HEK293 (cell line): ENCODE data around the gene SEPTIN5.

Experiments used
- CTCF ChIA-PET: fragments of 350-600 bp; formaldehyde crosslinking; extraction: SDS; loops from one replicate; lab custom pipeline; 2021; ENCODE audit warnings: antibody characterized with exemption; lab: Yijun Ruan, JAX
- POLR2A ChIA-PET: fragments of 300-600 bp; formaldehyde crosslinking; extraction: SDS; loops from one replicate; lab custom pipeline; 2020; ENCODE audit warnings: antibody characterized with exemption, inconsistent platforms; lab: Yijun Ruan, JAX
- H3K27ac ChIP-seq: fragments of 200-500 bp; sonication (Bioruptor generic); 2 replicates; pipeline ENCODE4 v1.5.1; 2014; ENCODE audit warnings: low read depth, low read length, control low read depth, inconsistent platforms; ENCODE audit errors: extremely low read depth
- H3K36me3 ChIP-seq, 2 experiments: fragments of 200-500 bp in 1 of 2; sonication (Bioruptor generic) in 1 of 2; 1 replicate in 1 of 2; 2 replicates in 1 of 2; pipeline ENCODE4 v1.5.1; 2014 to 2017; ENCODE audit warnings: inconsistent platforms in 2 of 2, low read length in 2 of 2; ENCODE audit not compliant: control insufficient read depth in 2 of 2, insufficient read depth in 1 of 2
- H3K4me1 ChIP-seq: fragments of 200-500 bp; sonication (Bioruptor generic); 2 replicates; pipeline ENCODE4 v1.5.1; 2014; ENCODE audit warnings: mild to moderate bottlenecking, low read length, inconsistent platforms; ENCODE audit not compliant: control insufficient read depth, insufficient read depth
- H3K4me3 ChIP-seq: 2 replicates; pipeline ENCODE4 v1.5.1; 2011; ENCODE audit warnings: low read depth, mild to moderate bottlenecking, control low read depth, low read length, moderate library complexity
- H3K9me3 ChIP-seq: fragments of 200-500 bp; sonication (Bioruptor generic); 2 replicates; pipeline ENCODE4 v1.5.1; 2014; ENCODE audit warnings: low read depth, low read length, inconsistent platforms; ENCODE audit not compliant: control insufficient read depth, insufficient read depth
- GLIS2 ChIP-seq: fragments of 450-650 bp; formaldehyde crosslinking; IDR thresholded peaks from 2 replicates; pipeline ENCODE4 v1.5.1; 2016; ENCODE audit warnings: missing biosample characterization, missing genetic modification characterization
- OSR2 ChIP-seq: fragments of 450-650 bp; formaldehyde crosslinking; IDR thresholded peaks from 2 replicates; pipeline ENCODE4 v1.5.1; 2016; ENCODE audit warnings: missing biosample characterization, missing genetic modification characterization
- OVOL3 ChIP-seq: fragments of 450-650 bp; formaldehyde crosslinking; IDR thresholded peaks from 2 replicates; pipeline ENCODE4 v1.5.1; 2016; ENCODE audit warnings: missing biosample characterization, missing genetic modification characterization
- ZNF202 ChIP-seq: fragments of 450-650 bp; formaldehyde crosslinking; IDR thresholded peaks from 2 replicates; pipeline ENCODE4 v1.5.1; 2016; ENCODE audit warnings: missing biosample characterization, missing genetic modification characterization, borderline replicate concordance
- ZNF223 ChIP-seq: fragments of 450-650 bp; formaldehyde crosslinking; IDR thresholded peaks from 2 replicates; pipeline ENCODE4 v1.5.1; 2016; ENCODE audit warnings: missing biosample characterization, missing genetic modification characterization
- ZNF239 ChIP-seq: fragments of 450-650 bp; formaldehyde crosslinking; IDR thresholded peaks from 2 replicates; pipeline ENCODE4 v1.5.1; 2016; ENCODE audit warnings: missing biosample characterization, missing genetic modification characterization
- ZNF335 ChIP-seq: fragments of 450-650 bp; formaldehyde crosslinking; conservative IDR thresholded peaks from 2 replicates; pipeline ENCODE4 v1.5.1; 2016; ENCODE audit warnings: missing biosample characterization, missing genetic modification characterization
- ZNF350 ChIP-seq: fragments of 450-650 bp; formaldehyde crosslinking; IDR thresholded peaks from 2 replicates; pipeline ENCODE4 v1.5.0; 2017; ENCODE audit warnings: missing biosample characterization, mild to moderate bottlenecking, missing genetic modification characterization
- ZNF48 ChIP-seq: fragments of 450-650 bp; formaldehyde crosslinking; IDR thresholded peaks from 2 replicates; pipeline ENCODE4 v1.5.1; 2016; ENCODE audit warnings: missing biosample characterization, missing genetic modification characterization
- ZNF529 ChIP-seq: fragments of 450-650 bp; formaldehyde crosslinking; IDR thresholded peaks from 2 replicates; pipeline ENCODE4 v1.5.1; 2017; ENCODE audit warnings: missing genetic modification characterization, missing biosample characterization; ENCODE audit not compliant: insufficient replicate concordance
- ZNF548 ChIP-seq: fragments of 450-650 bp; formaldehyde crosslinking; IDR thresholded peaks from 2 replicates; pipeline ENCODE4 v1.5.1; 2016; ENCODE audit warnings: missing biosample characterization, missing genetic modification characterization
- ZNF776 ChIP-seq: fragments of 450-650 bp; formaldehyde crosslinking; IDR thresholded peaks from 2 replicates; pipeline ENCODE4 v1.5.0; 2017; ENCODE audit warnings: missing biosample characterization, missing genetic modification characterization, borderline replicate concordance
- TF ChIP-seq, protein P1 (sequence below): fragments of 450-650 bp; formaldehyde crosslinking; IDR thresholded peaks from 2 replicates; pipeline ENCODE4 v1.5.1; 2016; ENCODE audit warnings: missing biosample characterization, missing genetic modification characterization
- TF ChIP-seq, protein P2 (sequence below): fragments of 450-650 bp; formaldehyde crosslinking; IDR thresholded peaks from 2 replicates; pipeline ENCODE4 v1.5.1; 2016; ENCODE audit warnings: missing biosample characterization, missing genetic modification characterization
- TF ChIP-seq, protein P3 (sequence below): fragments of 450-650 bp; formaldehyde crosslinking; IDR thresholded peaks from 2 replicates; pipeline ENCODE4 v1.5.1; 2016; ENCODE audit warnings: missing biosample characterization, missing genetic modification characterization
- TF ChIP-seq, protein P4 (sequence below): fragments of 450-650 bp; formaldehyde crosslinking; IDR thresholded peaks from 2 replicates; pipeline ENCODE4 v1.5.1; 2016; ENCODE audit warnings: missing biosample characterization, missing genetic modification characterization, low read depth
- TF ChIP-seq, protein P5 (sequence below): fragments of 450-650 bp; formaldehyde crosslinking; IDR thresholded peaks from 2 replicates; pipeline ENCODE4 v1.5.1; 2016; ENCODE audit warnings: missing biosample characterization, missing genetic modification characterization

SEPTIN5 gene

DNA sequence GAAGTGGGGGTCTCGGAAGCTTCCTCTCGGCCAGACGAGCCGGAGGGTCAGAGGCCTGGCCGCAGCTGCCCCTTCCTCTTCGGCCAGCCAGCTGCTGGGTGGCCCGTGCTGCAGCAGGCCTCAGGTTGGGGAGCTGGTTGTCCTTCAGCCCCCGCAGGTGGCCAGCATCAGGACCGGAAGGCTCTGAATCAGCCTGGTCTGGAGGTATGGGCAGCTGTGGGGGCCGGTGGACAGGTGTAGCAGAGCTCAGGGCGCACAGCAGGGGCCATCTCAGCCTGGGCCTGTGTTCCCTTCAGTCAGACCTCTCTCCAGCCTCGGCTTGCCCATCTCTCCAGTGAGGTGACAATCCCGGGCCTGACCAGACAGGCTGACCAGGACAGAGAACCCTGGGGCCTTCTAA, 32.4 kb downstream of the SEPTIN5 start:
- no peak overlapping the region for H3K27ac ChIP-seq
- ChIA-PET CTCF (interaction anchor here (0.6 to 4.4 kb wide), 4 partner anchors 10 to 223 kb away, joined by 3 to 19 read pairs (median 10); no protein-coding TSS in a partner anchor), POLR2A (interaction anchor here (1.7 kb wide), 1 partner anchor 23 kb away, joined by 4 read pairs; no protein-coding TSS in a partner anchor)
- no peak overlapping the region for H3K4me3 ChIP-seq
- H3K36me3 ChIP-seq = no peaks in the 10 kb centered on the region
- no peaks in the 10 kb centered on the region for H3K9me3 ChIP-seq
- H3K4me1 ChIP-seq = no peaks in the 10 kb centered on the region
- TF ChIP-seq ZNF202 (tag by site-specific recombination) (no peak), ZNF335 (no peak), ZNF548 (tag by site-specific recombination) (no peak), ZNF239 (tag by site-specific recombination) (no peak), ZNF48 (no peak), OVOL3 (tag by site-specific recombination) (no peak), OSR2 (tag by site-specific recombination) (no peak)
- TF ChIP-seq, protein P1, sequence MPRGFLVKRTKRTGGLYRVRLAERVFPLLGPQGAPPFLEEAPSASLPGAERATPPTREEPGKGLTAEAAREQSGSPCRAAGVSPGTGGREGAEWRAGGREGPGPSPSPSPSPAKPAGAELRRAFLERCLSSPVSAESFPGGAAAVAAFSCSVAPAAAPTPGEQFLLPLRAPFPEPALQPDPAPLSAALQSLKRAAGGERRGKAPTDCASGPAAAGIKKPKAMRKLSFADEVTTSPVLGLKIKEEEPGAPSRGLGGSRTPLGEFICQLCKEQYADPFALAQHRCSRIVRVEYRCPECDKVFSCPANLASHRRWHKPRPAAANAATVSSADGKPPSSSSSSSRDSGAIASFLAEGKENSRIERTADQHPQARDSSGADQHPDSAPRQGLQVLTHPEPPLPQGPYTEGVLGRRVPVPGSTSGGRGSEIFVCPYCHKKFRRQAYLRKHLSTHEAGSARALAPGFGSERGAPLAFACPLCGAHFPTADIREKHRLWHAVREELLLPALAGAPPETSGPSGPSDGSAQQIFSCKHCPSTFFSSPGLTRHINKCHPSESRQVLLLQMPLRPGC (tag by site-specific recombination) = no peak
- TF ChIP-seq, protein P2, sequence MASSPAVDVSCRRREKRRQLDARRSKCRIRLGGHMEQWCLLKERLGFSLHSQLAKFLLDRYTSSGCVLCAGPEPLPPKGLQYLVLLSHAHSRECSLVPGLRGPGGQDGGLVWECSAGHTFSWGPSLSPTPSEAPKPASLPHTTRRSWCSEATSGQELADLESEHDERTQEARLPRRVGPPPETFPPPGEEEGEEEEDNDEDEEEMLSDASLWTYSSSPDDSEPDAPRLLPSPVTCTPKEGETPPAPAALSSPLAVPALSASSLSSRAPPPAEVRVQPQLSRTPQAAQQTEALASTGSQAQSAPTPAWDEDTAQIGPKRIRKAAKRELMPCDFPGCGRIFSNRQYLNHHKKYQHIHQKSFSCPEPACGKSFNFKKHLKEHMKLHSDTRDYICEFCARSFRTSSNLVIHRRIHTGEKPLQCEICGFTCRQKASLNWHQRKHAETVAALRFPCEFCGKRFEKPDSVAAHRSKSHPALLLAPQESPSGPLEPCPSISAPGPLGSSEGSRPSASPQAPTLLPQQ (tag by site-specific recombination) = no peak

- Histone ChIP-seq H3K4me3 (no peak overlapping the region), H3K4me1 (no peaks in the 10 kb centered on the region), H3K36me3 (no peaks in the 10 kb centered on the region), H3K27ac (no peak overlapping the region), H3K9me3 (no peaks in the 10 kb centered on the region)
- ChIA-PET POLR2A (no interaction called here), CTCF (interaction anchor here (2.7 to 4.4 kb wide), 2 partner anchors 17 to 163 kb away, joined by 12 to 19 read pairs; no protein-coding TSS in a partner anchor)
- TF ChIP-seq ZNF350 = no peak
- no peak for TF ChIP-seq GLIS2 (tag by site-specific recombination)
- TF ChIP-seq, protein P3, sequence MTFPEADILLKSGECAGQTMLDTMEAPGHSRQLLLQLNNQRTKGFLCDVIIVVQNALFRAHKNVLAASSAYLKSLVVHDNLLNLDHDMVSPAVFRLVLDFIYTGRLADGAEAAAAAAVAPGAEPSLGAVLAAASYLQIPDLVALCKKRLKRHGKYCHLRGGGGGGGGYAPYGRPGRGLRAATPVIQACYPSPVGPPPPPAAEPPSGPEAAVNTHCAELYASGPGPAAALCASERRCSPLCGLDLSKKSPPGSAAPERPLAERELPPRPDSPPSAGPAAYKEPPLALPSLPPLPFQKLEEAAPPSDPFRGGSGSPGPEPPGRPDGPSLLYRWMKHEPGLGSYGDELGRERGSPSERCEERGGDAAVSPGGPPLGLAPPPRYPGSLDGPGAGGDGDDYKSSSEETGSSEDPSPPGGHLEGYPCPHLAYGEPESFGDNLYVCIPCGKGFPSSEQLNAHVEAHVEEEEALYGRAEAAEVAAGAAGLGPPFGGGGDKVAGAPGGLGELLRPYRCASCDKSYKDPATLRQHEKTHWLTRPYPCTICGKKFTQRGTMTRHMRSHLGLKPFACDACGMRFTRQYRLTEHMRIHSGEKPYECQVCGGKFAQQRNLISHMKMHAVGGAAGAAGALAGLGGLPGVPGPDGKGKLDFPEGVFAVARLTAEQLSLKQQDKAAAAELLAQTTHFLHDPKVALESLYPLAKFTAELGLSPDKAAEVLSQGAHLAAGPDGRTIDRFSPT (tag by site-specific recombination) = no peak
- TF ChIP-seq ZNF223 = no peak
- no peak for TF ChIP-seq ZNF776
- TF ChIP-seq, protein P4, sequence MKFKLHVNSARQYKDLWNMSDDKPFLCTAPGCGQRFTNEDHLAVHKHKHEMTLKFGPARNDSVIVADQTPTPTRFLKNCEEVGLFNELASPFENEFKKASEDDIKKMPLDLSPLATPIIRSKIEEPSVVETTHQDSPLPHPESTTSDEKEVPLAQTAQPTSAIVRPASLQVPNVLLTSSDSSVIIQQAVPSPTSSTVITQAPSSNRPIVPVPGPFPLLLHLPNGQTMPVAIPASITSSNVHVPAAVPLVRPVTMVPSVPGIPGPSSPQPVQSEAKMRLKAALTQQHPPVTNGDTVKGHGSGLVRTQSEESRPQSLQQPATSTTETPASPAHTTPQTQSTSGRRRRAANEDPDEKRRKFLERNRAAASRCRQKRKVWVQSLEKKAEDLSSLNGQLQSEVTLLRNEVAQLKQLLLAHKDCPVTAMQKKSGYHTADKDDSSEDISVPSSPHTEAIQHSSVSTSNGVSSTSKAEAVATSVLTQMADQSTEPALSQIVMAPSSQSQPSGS (tag by site-specific recombination) = no peak
- TF ChIP-seq ZNF529 (tag by site-specific recombination) = no peak
- TF ChIP-seq, protein P5, sequence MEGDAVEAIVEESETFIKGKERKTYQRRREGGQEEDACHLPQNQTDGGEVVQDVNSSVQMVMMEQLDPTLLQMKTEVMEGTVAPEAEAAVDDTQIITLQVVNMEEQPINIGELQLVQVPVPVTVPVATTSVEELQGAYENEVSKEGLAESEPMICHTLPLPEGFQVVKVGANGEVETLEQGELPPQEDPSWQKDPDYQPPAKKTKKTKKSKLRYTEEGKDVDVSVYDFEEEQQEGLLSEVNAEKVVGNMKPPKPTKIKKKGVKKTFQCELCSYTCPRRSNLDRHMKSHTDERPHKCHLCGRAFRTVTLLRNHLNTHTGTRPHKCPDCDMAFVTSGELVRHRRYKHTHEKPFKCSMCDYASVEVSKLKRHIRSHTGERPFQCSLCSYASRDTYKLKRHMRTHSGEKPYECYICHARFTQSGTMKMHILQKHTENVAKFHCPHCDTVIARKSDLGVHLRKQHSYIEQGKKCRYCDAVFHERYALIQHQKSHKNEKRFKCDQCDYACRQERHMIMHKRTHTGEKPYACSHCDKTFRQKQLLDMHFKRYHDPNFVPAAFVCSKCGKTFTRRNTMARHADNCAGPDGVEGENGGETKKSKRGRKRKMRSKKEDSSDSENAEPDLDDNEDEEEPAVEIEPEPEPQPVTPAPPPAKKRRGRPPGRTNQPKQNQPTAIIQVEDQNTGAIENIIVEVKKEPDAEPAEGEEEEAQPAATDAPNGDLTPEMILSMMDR (tag by site-specific recombination) = no peak
Observed at GRCh38 chr22:19747551-19747950, 33.2 kb downstream of the SEPTIN5 start.
